GM18870 (cell line): Measurements from ENCODE around the gene SPOCD1.
"Not testable (repeated sequence)": the region's sequence is repeated elsewhere in the genome, so short reads cannot be mapped to it uniquely, and the experiment has no call there.

Source experiments
- ATAC-seq: cut with Tn5 transposase; IDR thresholded peaks from one replicate; pipeline ENCODE4 v1.9.1; 2021; ENCODE audit warnings: moderate library complexity; ENCODE audit not compliant: unreplicated experiment

SPOCD1 gene

DNA sequence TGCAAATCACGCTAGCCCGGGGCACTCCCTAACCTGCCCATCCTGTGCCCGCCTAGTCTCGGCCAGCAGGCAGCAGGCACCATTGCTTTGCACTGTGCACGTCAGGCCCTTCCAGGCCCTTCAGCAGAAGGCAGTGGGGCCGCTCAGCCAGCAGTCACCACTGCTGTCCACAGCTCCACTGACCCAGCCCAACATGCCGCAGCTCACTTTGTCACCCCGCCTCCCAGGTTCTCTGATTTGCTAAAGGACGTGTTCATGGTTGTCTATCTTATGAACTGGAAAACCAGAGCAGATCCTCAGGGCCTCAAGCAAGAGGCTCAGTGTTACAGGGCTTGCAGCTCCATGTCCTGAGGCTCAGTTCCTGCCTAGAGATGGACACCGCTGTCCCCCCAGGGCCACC lies 14.2 kb upstream of the SPOCD1 start:
- no peak for ATAC-seq

DNA sequence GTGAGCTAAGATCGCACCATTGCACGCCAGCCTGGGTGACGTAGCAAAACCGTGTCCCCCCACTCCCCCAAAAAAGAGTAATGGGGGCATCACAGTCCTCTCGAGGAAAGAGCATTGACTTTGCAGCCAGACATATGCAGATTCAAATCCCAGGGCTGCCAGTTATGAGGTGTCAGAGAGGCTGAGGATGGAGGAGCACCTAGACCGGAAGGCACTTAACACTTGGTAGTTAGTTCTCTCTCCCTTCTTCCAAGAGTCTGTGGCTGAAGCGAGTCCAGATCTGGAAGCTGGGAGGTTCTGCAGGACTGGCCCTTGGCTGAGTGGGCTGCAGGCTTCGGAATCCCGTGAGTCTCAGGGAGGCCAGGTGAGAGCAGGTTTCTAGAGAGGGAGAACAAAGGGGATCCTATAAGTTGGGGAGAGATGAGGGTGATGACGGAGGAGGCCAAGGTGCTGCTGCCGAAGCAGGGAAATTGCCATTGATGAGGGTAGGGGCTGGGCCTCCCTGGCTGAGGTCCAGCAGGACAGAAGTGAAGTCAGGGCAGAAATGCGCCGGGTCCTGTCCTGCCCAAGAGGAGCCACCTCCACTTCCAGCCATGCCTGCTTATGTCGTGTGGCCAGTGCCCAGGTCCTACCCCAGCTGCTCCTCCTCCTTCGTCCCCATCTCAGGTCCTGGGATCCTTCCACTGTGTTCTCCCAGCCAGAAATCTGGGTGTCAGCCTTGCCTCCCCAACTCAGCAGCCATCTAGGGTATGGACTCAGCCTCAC lies 13.3 kb upstream of the SPOCD1 start:
- no peak for ATAC-seq

DNA sequence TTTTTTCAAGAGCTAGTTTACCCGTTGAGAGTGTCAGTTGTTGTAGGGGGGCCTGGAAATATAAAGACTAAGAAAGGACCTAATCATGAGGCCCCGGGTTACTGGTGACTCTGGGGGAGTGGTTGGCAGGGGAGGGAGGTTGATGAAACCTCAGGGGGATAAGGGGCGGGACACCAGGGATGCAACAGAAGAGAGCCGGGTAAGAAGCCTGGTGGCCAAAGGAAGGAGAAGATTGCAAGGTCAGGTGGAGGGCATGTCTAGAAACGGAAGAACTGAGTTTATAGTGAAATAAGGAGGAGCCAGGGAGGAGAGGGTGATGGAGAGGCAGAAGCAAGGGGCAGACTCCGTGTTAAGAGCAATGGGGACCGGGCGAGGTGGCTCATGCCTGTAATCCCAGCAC lies 12.5 kb upstream of the SPOCD1 start:
- no peak for ATAC-seq

DNA sequence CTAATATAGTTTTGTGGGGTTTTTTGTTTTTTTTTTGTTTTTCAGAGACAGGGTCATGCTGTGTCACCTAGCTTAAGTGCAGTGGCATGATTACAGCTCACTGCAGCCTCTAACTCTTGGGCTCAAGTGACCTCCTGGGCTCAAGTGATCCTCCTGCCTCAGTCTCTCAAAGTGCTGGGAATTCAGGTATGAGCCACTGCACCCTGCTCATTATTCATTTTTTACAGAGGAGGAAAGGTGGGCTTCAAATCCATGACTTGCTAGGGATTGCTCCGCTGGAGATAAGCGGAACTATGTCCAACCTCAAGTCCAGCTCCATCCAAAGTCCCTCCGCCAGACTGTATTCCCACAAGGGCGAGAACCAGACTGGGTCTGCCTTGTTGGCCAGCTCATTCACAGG lies 8.0 kb upstream of the SPOCD1 start:
- no peak for ATAC-seq

DNA sequence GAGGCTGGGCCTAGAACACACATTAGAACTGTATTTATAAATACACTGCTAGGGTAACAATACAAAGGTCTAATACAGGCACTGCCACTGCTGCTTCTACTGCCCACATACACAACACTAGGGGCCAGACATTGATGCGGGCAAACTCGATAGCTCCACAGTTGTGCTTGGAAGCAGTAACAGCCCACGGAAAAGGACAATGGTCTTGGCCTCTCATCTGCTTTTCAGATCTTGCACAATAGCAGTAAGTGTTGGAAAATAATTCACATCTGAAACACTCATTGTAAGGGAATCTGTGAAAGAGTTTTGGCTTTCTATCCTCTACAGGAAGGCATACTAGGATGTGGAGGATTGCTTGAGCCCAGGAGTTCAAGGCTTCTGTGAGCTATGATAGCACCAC lies 6.9 kb upstream of the SPOCD1 start:
- no peak for ATAC-seq

DNA sequence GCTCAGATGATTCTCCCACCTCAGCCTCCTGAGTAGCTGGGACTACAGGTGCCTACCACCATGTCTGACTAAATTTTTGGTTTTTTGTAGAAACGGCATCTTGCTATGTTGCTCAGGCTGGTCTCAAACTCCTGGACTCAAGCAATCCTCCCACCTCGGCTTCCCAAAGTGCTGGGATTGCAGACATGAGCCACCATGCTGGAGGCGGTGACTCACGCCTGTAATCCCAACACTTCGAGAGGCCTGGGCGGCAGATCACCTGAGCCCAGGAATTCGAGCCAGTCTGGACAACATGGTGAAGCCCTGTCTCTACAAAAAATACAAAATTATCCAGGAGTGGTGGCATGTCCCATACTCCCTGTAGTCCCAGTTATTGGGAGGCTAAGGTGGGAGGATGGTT lies 4.4 kb upstream of the SPOCD1 start:
- ATAC-seq, result not testable (repeated sequence)

DNA sequence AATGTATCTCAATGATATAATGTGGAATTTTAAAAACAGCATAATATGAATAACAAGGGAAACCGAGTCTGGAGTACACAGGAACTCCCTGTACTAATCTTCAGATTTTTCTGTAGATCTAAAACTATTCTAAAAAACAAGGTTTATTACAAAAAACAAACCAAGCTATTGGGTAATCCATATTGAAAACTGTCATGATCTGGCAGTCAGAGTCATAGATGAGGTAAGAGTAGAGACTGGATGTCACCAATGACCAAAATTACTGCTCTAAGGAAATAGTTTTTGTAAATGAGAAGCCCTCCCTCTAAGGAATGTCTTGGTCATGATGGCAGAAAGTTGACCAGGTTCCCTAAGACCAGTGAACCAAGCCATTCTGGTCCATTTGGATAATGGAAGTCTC lies 2.4 kb upstream of the SPOCD1 start:
- no peak for ATAC-seq

DNA sequence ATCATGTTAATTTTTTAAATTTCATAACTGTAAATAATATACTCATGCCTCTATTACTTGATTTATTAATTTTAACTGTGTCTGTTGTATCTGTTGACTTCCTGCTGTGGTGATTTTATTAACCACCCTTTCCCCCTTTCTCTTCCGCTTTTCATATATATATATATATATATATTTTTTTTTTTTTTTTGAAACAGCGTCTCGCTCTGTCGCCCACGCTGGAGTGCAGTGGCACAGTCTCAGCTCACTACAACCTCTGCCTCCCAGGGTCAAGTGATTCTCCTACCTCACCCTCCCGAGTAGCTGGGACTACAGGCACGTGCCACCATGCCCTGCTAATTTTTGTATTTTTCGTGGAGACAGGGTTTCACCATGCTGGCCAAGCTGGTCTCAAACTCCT lies 1.1 kb upstream of the SPOCD1 start:
- ATAC-seq, result not testable (repeated sequence)

DNA sequence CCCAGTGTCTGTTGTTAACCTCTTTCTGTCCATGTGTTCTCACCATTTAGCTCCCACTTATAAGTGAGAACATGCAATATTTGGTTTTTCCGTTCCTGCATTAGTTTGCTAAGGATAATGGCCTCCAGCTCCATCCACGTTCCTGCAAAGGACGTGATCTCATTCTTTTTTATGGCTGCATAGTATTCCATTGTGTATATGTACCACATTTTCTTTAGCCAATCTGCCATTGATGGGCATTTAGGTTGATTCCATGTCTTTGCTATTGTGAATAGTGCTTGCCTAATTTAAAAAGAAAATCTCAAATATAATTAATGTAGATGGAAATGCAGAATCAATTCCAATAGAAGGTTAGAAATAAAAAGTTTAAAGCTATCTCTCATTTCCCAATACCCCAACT lies 679 bp upstream of the SPOCD1 start:
- ATAC-seq, result not testable (repeated sequence)

DNA sequence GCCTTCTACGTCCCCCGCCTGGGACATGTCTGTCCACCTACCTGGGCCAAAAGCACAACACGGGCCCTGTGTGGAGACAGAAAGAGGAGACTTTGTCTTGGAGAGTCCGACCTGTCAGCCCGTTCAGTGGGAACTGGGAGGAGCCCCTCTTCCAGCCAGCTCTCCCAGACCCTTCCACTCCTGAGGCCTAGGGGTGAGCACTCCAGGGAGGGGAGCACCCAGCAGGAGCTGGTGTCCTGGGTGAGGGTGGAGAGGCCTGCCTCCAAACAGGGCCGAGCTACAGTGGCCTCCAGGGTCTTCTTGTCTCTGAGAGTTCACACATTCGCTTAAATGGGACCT lies 546 bp downstream of the SPOCD1 start:
- ATAC-seq, result no peak

DNA sequence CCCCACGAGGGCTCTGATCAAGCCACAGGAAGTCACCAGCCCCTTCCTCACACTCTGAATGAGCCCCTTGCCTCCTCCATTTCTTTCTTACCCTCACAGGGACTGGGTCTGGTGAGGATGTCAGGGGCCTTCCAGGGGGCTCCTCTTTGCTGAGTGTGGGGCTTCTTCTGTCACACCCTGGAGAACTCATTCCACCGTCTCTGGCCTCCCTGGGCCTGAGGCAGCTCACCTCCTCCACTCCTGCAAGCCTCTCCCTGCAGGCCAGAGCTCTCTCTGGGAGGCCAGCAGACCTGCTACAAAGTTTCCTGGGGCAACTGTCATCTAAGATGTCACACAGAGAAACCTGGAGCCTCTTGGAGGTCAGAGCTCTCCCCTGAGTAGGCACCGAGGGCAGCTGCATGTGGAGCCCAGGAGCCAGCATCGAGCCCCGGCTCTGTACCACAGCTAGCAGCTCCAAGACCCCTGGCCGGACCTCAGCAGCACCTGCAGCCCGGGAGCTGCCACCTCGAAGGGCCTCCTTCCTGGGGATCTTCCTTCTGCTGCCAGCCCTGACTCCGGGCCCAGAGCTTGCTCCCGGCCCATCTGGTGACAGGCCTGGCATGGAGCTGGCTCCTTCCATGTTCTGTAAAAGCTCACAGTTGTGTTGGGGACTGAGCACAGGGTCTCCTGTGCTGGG lies 1.1 kb downstream of the SPOCD1 start:
- no peak for ATAC-seq

DNA sequence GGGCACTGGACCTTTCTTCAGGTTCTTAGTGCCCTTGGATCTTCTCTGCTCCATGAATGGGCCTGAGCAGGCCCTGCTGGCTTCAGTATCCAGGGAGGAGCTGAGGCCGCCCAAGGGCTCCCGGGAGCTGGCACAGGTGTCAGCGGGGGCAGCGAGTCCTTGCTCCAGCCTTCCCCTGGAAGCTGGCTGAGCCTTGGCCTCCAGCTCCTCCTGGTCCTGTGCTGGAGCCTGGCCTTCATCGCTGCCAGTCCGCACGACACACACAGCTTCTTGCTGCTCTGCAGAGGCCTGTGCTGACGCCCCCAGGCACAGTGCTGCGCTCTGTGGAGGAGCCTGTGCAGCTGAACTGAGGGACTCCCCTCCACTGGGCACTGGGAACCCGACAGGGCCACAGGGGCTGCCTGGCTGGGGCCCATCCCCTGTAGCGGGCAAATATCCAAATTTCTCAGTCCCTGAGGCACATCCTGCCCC lies 1.7 kb downstream of the SPOCD1 start:
- no peak for ATAC-seq

DNA sequence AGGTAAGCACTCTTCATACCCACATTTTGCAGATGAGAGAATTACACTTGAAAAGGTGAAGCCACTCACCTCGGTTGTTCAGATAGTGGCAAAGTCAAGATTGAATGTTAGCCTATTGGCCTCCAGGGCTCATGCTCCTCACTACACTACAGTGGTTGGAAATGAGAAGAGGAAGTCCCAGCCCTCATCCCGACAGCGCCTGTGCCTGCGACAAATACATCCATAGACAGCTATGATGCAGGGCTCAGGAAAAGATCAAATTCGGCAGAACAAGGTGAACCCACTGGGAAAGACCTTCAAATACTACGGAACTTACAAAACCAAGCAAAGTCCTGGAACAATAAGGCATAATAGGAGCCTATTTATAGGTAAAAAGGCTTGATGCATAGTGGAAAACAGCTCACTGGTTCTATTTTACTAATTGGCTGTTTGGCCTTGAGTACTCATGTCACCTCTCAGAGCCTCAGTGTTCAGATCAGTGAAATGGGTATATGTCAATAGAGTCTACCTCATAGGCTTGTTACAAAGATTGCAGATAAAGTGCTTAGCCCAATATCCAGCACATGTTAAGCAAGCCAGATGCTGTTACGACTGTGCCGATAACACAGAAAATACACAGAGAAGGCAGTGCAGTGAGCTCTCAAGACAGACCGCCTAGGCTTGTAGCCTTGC lies 3.5 kb downstream of the SPOCD1 start:
- ATAC-seq, result no peak

DNA sequence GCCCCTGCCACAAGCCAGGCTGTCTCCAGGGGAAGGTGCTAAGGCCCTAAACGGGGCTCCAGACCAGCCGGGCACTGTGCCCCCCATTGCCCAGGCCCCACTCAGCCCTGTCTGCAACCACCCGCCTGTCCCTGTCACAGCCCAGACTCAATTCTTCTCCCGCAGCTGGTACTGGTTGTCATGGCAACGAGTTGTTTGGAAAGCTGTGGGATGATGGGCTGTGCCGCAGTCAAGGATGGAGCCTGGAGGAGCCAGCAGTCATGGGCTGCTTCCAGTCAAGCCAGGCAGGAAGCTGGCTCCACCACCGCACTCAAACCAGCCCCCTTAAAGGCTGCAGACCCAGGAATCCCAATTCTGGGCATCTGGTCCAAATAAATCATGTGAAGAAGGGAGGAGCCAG lies 4.2 kb downstream of the SPOCD1 start:
- ATAC-seq, result no peak

DNA sequence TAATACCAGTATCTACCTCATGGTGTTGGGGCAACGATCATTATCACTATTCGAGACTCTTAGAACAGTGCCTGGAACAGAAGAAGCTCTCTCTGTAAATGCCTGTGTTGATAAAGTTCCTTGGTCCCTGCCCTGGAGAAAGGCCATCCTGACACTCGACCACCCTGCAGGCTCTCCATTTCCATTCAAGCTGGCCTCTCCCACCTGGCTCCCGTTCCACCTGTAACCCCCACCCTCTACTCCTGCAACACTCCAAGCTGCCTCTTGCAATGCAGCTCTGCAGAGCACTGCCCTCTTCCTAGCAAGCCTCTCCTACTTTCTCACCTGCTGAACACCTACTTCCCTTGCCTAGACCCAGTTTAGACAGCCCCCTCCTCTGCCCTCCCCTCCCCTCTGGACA lies 6.1 kb downstream of the SPOCD1 start:
- no peak for ATAC-seq

DNA sequence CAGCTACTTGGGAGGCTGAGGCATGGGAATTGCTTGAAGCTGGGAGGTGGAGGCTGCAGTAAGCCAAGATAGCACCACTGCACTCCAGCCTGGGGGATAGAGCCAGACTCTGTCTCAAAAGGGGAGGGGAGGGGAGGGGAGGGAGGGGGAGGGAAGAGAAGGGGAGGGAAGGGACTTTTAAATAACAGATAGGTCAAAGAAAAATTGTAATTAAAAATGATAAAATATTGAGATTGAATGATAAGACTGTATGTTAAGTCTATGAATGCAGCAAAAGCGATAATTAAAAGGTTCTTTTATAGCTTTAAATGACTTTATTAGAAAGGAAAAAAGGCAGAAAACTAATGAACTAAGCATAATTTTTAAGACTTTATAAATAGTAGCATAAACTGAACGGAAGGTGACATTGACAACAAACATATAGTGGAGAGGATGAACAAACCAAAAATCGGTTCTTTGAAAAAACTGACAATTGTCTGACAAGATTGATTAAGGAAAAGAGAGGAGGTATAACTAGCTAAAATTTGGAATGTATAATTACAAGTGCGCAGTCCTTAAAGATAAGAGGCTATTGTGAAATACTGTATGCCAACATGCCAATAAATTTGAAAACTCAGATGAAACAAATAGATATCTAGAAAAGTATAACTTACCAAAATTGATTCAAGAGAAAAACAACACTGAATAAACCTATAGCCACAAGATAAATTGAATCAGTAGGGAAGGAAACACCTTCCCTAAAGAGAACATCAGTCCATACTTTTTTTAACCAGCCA lies 8.4 kb downstream of the SPOCD1 start:
- ATAC-seq, result no peak

DNA sequence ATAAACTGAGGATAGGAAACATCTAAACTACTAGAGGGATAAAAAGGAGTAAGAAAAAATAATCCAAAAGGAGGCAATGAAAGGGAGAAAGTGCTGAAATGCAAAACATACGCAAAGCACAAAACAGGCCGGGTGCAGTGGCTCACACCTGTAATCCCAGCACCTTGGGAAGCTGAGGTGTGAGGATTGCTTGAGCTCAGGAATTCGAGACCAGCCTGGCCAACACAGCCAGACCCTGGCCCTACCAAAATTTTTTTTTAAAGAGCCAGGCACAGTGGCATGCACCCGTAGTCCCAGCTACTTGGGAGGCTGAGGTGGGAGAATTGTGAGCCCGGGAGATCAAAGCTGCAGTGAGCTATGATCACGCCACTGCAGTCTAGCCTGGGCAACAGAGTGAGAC lies 10.5 kb downstream of the SPOCD1 start:
- no peak for ATAC-seq

DNA sequence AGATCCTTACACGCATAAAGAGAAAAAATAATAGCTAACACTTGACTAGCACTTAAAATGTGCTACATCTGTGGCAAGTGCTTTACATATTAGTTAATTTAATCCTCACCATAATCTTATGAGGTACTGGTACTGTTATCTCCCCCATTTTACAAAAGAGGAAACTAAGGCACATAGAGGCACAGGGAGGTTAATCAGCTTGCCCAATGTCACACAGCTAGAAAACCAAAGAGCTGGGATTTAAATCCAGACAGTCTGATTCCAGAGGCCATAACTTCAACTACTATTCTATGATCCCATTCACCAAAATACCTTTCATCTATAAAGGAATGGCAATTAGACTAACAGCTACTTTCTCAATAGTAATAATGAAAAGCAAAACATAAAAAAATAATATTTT lies 11.7 kb downstream of the SPOCD1 start:
- no peak for ATAC-seq

DNA sequence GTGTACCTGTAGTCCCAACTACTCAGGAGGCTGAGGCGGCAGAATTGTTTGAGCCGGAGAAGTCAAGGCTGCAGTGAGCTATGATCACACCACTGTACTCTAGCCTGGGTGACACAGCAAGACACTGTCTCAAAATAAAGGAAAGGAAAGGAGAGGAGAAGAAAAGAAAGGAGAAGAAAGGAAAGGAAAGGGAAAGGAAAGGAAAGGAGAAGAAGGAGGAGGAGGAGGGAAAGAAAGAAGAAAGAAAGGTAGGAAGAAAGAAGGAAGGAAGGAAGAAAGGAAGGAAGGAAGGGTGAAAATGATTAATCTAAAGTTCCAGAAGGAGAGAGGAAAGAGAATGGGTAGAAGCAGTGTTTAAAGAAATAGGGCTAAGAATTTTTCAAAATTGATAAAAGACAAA lies 12.2 kb downstream of the SPOCD1 start:
- ATAC-seq, result no peak

DNA sequence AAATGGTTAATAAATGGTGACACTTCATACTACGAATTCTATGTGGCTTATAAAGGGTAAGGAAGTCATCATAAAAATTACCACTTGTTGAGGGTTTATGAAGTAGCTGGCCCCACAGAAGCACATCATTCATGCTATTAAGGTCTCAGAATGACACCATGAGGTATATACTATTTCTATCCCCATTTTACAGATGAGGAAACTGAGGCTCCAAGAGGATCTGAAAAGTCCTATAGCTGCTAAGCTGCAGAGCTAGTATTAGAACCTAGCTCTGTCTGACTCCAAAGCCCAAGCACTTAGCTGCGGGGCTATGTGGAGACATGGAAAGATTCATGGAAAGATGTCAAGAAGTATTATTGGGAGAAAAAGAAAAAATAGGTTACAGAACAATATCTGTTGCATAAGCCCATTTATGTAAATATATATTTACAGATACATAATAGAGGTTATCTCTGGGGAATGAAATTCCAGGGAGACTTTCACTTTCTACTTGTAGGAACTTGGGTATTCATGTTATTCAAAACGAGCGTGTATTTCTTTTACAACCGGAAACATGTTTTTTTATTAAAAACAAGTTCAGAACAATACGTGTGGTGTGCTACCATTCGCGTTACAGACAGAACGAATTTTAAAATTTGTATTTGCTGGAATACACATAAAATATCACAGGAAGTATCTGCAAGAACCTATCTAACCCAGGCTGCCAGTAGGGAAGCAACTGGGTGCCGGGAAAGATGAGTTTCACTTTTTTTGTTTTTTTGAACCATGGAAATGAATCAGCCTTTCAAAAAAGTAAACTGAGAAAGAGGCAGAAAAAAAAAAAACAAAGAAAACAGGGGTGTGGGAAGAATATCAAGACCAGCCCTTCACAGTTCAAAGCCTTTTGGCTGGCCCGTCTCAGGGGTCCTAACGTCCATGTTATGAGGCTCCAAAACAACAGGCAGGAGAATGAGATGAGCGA lies 13.4 kb downstream of the SPOCD1 start:
- ATAC-seq, result no peak
